Esophagus (tissue), 2 donors: ENCODE data around the gene LPCAT1. TPM values are rescaled to one million over a fixed set of nuclear protein-coding genes. Genes with fewer than 3 reads are reported as not detected.

Experiments used
- H3K27ac ChIP-seq, 2 donors: one replicate each; pipeline ENCODE4 v1.5.1; 2013; ENCODE audit warnings: low read depth in 2 of 2, mild to moderate bottlenecking in 2 of 2, inconsistent platforms in 1 of 2, low read length in 1 of 2, moderate library complexity in 1 of 2
- H3K27me3 ChIP-seq, 2 donors: one replicate each; pipeline ENCODE4 v1.6.1; 2013; ENCODE audit warnings: low read length in 2 of 2, control low read depth in 1 of 2, mild to moderate bottlenecking in 1 of 2; ENCODE audit not compliant: insufficient read depth in 2 of 2, control insufficient read depth in 1 of 2
- H3K36me3 ChIP-seq, 2 donors: one replicate each; pipeline ENCODE4 v1.6.1; 2013; ENCODE audit warnings: low read length in 1 of 2; ENCODE audit not compliant: control insufficient read depth in 2 of 2, insufficient read depth in 2 of 2
- H3K4me1 ChIP-seq, 2 donors: one replicate each; pipeline ENCODE4 v1.6.1; 2013; ENCODE audit warnings: low read length in 1 of 2; ENCODE audit not compliant: control insufficient read depth in 2 of 2, insufficient read depth in 2 of 2
- H3K4me3 ChIP-seq, 2 donors: one replicate each; pipeline ENCODE4 v1.5.1; 2013; ENCODE audit warnings: low read length in 2 of 2, mild to moderate bottlenecking in 2 of 2, low read depth in 1 of 2, moderate library complexity in 1 of 2
- H3K9me3 ChIP-seq, 2 donors: one replicate each; pipeline ENCODE4 v1.6.1; 2013; ENCODE audit warnings: mild to moderate bottlenecking in 2 of 2, low read depth in 1 of 2, low read length in 1 of 2, moderate library complexity in 1 of 2; ENCODE audit not compliant: control insufficient read depth in 2 of 2, insufficient read depth in 1 of 2
- WGBS, 2 donors: extraction: QIAGEN DNeasy Blood & Tissue Kit; methylation state at CpG; one replicate each; pipeline ENCODE4 v1.1.7; 2013; 5-methylcytosine and 5-hydroxymethylcytosine counted together
- polyA plus RNA-seq, 2 donors: library from polyadenylated mRNA; stranded (reverse); fragments of 200-250 nt; gene quantifications; one replicate each; pipeline ENCODE4 v1.2.3, GENCODE V29; 2013
- donor health status: healthy with polysubstance abuse.
- donor health status: Bipolar disorder and iron deficiency.

The LPCAT1 gene
- polyA plus RNA-seq, 2 donors = 5.0 to 6.3 TPM

DNA sequence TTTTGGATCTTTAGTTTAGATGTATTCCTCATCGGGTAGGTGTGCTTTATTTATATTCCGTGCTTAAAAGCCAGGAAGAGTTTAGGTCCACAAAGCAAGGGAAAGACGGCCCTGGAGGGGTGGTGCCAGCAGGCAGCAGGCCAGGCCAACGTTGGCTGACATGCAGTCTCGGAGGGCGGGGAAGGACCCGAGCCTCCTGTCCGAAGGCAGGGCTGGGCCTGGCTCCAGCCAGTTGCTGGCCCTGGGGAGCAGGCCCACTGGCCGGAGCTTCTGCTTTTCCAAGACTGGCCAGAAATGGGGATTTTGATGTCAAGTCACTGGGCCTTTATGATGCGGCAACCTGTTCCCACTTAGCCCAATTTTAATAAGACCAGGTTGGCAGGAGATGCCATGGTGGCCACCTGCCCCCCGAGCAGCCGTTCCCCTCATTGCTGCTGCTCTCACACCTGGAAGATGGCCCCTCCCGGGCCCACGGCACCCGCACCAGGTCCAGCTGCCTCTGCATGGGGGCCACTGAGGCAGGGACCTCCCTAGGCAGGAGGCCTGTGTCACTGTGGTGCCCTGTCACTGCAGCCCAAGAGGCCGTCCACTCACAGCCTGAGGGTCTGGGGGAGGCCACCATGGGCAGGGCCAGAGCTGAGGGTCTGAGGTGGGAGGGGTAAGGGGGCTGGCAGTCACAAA is 23.2 kb downstream of the LPCAT1 start:
- no peaks in the 10 kb centered on the region for H3K27me3 ChIP-seq
- peaks cover 0 to 17% of the 10 kb centered on the region in 2 donors for H3K36me3 ChIP-seq
- peaks cover 0 to 10% of the 10 kb centered on the region in 2 donors for H3K4me1 ChIP-seq
- no peak overlapping the region for H3K27ac ChIP-seq
- H3K4me3 ChIP-seq = no peak overlapping the region
- no peaks in the 10 kb centered on the region for H3K9me3 ChIP-seq
- 56 to 61% methylated on average over 16 of the region's 16 CpGs for WGBS, 2 donors

GRCh38 chr5:1499851-1500250 is 23.9 kb downstream of the LPCAT1 start:
- no peak overlapping the region for H3K27ac ChIP-seq

DNA sequence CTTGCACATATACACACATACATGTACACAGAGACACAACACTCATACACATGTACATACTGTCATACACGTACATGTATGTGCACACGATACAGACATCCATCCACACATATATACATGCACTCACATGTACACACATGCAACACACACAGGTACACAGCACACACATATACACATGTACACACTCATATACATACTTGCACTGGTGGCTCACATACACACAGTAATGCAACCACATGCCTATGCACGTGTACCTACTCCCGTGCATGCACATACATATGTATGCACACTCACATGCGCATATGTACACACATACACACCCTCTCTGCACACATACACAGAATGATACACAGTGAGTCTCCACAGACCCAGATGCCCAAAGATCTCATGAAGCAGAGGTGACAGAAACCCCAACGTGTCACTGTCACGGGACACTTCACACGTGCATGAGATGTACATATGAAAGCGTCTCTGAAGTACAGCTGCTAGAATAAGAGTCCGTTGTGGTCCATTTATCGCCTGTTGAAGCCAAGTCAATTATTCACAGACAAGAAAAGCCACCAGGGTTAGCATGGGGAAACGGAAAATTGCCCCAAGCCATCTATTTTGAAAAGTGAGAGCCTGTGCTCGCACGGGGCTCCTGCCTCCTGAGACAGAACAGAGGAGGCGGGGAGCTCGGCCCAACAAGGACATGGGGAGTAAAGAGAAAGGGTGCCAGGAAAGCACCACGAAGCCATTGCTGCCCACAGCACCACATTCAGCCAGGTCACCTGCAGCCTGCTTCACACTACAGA is 24.9 kb downstream of the LPCAT1 start:
- Histone ChIP-seq H3K4me3 (no peak overlapping the region), H3K27ac (no peak overlapping the region), H3K36me3 (peaks cover 0 to 22% of the 10 kb centered on the region in 2 donors), H3K9me3 (no peaks in the 10 kb centered on the region), H3K4me1 (peaks cover 0 to 7% of the 10 kb centered on the region in 2 donors), H3K27me3 (no peaks in the 10 kb centered on the region)
- 81 to 88% methylated on average over 17 of the region's 17 CpGs for WGBS, 2 donors

More at GRCh38 chr5:1499851-1500250, 23.9 kb downstream of the LPCAT1 start:
- Histone ChIP-seq H3K4me1 (peaks cover 0 to 7% of the 10 kb centered on the region in 2 donors), H3K4me3 (no peak overlapping the region), H3K27me3 (no peaks in the 10 kb centered on the region), H3K36me3 (peaks cover 0 to 18% of the 10 kb centered on the region in 2 donors), H3K9me3 (no peaks in the 10 kb centered on the region)
- 66 to 68% methylated on average over 10 of the region's 10 CpGs for WGBS, 2 donors

DNA sequence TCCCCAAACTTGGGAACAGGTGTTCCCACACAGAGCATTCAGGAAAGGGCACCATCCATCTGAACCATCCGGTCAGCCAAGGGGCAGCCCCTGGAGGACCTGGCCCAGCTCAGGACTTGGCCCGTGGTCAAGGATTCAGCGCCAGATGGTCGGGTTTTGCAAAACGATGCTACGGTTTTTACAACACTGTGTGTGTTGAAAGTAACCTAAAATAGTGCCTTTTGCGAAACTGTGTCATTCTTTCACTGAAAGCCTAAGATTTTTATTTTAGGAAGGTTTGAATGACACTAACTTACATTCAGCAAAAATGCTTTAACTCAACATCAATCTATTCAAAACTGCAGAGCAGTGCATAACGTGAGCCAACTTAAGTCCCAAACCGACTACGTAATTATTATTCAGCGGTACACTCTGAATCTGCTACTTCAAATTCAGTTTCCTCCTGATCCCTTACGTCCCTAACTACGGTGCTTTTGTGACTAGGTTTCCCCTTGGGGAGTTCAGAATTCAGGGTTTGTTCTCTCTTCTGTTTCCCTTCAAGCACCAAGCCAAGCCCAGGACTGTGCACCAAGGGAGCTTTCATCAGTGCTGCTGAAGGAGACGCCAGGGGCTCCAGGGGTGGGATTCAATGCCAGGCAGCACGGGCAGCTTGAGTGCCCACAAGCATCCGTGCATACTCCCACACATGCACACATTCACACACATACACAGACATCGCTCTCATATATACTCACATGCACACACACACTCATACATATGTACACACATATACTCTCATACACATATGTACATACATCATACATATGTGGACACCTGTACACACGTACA is 25.8 kb downstream of the LPCAT1 start:
- Histone ChIP-seq H3K27ac (no peak overlapping the region), H3K27me3 (no peaks in the 10 kb centered on the region), H3K4me3 (no peak overlapping the region), H3K9me3 (no peaks in the 10 kb centered on the region), H3K4me1 (peaks cover 0 to 7% of the 10 kb centered on the region in 2 donors), H3K36me3 (peaks cover 0 to 25% of the 10 kb centered on the region in 2 donors)
- 81 to 82% methylated on average over 18 of the region's 18 CpGs for WGBS, 2 donors

- H3K27me3 ChIP-seq = no peaks in the 10 kb centered on the region
- H3K4me3 ChIP-seq = no peak overlapping the region
- 74% methylated on average over 14 of the region's 14 CpGs for WGBS, 2 donors
- peaks cover 0 to 25% of the 10 kb centered on the region in 2 donors for H3K36me3 ChIP-seq
- no peak overlapping the region for H3K27ac ChIP-seq
- peaks cover 0 to 7% of the 10 kb centered on the region in 2 donors for H3K4me1 ChIP-seq
- no peaks in the 10 kb centered on the region for H3K9me3 ChIP-seq
Measured at GRCh38 chr5:1497242-1497777, 26.4 kb downstream of the LPCAT1 start.

DNA sequence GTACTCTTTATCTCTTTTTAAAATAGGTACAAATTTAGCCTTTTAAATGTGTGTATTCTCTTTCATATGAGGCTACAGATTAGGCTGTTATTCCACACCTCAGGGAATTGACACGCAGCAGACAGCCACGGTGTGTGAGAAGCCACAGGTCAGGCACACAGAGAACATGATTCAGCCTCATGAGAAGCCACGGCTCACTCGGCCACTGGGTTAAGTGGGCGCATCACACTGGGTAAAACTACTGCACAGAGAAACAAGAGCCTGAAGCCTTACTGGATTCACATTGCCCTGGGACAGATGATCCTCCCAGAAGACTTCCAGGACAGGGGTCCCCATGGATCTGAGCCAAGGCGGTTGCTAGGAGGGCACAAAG is 28.2 kb downstream of the LPCAT1 start:
- Histone ChIP-seq H3K9me3 (no peaks in the 10 kb centered on the region), H3K27ac (no peak overlapping the region), H3K27me3 (no peaks in the 10 kb centered on the region), H3K4me1 (peaks cover 0 to 3% of the 10 kb centered on the region in 2 donors), H3K36me3 (peaks cover 0 to 23% of the 10 kb centered on the region in 2 donors), H3K4me3 (no peak overlapping the region)
- WGBS, 2 donors = 73 to 78% methylated on average over 6 of the region's 6 CpGs

- 84 to 88% methylated on average over 50 of the region's 50 CpGs for WGBS, 2 donors
- peaks cover 0 to 25% of the 10 kb centered on the region in 2 donors for H3K36me3 ChIP-seq
- H3K27ac ChIP-seq = no peak overlapping the region
- H3K27me3 ChIP-seq = no peaks in the 10 kb centered on the region
- H3K4me3 ChIP-seq = no peak overlapping the region
- H3K4me1 ChIP-seq = peaks cover 0 to 3% of the 10 kb centered on the region in 2 donors
- no peaks in the 10 kb centered on the region for H3K9me3 ChIP-seq
Measured at GRCh38 chr5:1494780-1495524, 28.8 kb downstream of the LPCAT1 start.

GRCh38 chr5:1493941-1494340 is 29.8 kb downstream of the LPCAT1 start:
- Histone ChIP-seq H3K27ac (no peak overlapping the region), H3K27me3 (no peaks in the 10 kb centered on the region), H3K36me3 (peaks cover 0 to 21% of the 10 kb centered on the region in 2 donors), H3K4me3 (no peak overlapping the region), H3K4me1 (no peaks in the 10 kb centered on the region), H3K9me3 (no peaks in the 10 kb centered on the region)
- 81 to 84% methylated on average over 12 of the region's 12 CpGs for WGBS, 2 donors
